Endothelial cell of umbilical vein (primary cell): ENCODE results near the gene UCHL1. TPM values are rescaled to one million over a fixed set of nuclear protein-coding genes. Genes with fewer than 3 reads are reported as not detected.

Experiments
- BruUV-seq: library from RNA; stranded (reverse); fragments of 400-500 nt; replicated peaks from 2 replicates; lab custom pipeline; 2021; lab: Mats Ljungman, UMichigan
- CTCF ChIA-PET: fragments of 300-600, 350-600 bp; sonication (Branson Sonifier 250); formaldehyde crosslinking; loops from one replicate; lab custom pipeline; 2021; ENCODE audit warnings: antibody characterized with exemption, inconsistent platforms; lab: Charles Lee
- POLR2A ChIA-PET: fragments of 300-600, 350-600 bp; sonication (Branson Sonifier 250); formaldehyde crosslinking; loops from one replicate; lab custom pipeline; 2021; ENCODE audit warnings: antibody characterized with exemption, inconsistent platforms; lab: Charles Lee
- DNase-seq: peaks from one replicate; pipeline ENCODE4 v3.0.0-alpha.2; 2011; ENCODE audit warnings: low read depth, low spot score
- FAIRE-seq: peaks from 2 replicates; lab custom pipeline; 2011; peaks lifted over from hg19 to GRCh38; lab: Jason Lieb, UNC
- H2AFZ ChIP-seq: 2 replicates; pipeline ENCODE4 v1.6.0; 2012; ENCODE audit warnings: low read depth, low read length, control low read depth, inconsistent platforms
- H3K27ac ChIP-seq: 2 replicates; pipeline ENCODE4 v1.5.1; 2011; ENCODE audit warnings: low read depth, mild to moderate bottlenecking, control low read depth, low read length, moderate library complexity; ENCODE audit not compliant: insufficient read depth
- H3K27me3 ChIP-seq, 2 experiments: 2 replicates each; pipeline versions ENCODE4 v1.6.0 to v1.6.1; 2011; ENCODE audit warnings: low read length in 2 of 2, mixed read lengths in 1 of 2; ENCODE audit not compliant: control insufficient read depth in 2 of 2, insufficient read depth in 2 of 2
- H3K36me3 ChIP-seq, 2 experiments: 2 replicates in 1 of 2; 3 replicates in 1 of 2; pipeline ENCODE4 v1.5.1; 2011; ENCODE audit warnings: low read length in 2 of 2, mild to moderate bottlenecking in 1 of 2, moderate library complexity in 1 of 2; ENCODE audit not compliant: control insufficient read depth in 2 of 2, insufficient read depth in 2 of 2; ENCODE audit errors: extremely low read depth in 1 of 2
- H3K4me1 ChIP-seq: 3 replicates; pipeline ENCODE4 v1.5.1; 2011; ENCODE audit warnings: mild to moderate bottlenecking, low read length; ENCODE audit not compliant: control insufficient read depth, insufficient read depth; ENCODE audit errors: extremely low read depth
- H3K4me2 ChIP-seq: 2 replicates; pipeline ENCODE4 v1.6.1; 2011; ENCODE audit warnings: low read length, control low read depth, mixed read lengths; ENCODE audit not compliant: insufficient read depth
- H3K4me3 ChIP-seq, 3 experiments: fragments of 200-600 bp in 1 of 3; sonication (generic), shearing (Covaris generic) in 1 of 3; replicated peaks in 1 of 3; 2 replicates each; pipeline ENCODE4 v1.5.1; 2011 to 2016; ENCODE audit warnings: control low read depth in 3 of 3, low read length in 3 of 3, mild to moderate bottlenecking in 2 of 3, inconsistent platforms in 1 of 3, low read depth in 1 of 3, moderate library complexity in 1 of 3; ENCODE audit not compliant: insufficient read depth in 1 of 3
- H3K79me2 ChIP-seq: 2 replicates; pipeline ENCODE4 v1.6.0; 2012; ENCODE audit warnings: low read length, inconsistent platforms; ENCODE audit not compliant: control insufficient read depth, insufficient read depth
- H3K9ac ChIP-seq: replicated peaks from 2 replicates; pipeline ENCODE3; 2011; ENCODE audit warnings: low read length, control low read depth; ENCODE audit not compliant: insufficient read depth; ENCODE audit errors: extremely low read depth
- H3K9me1 ChIP-seq: replicated peaks from 3 replicates; pipeline ENCODE4 v1.6.0; 2011; ENCODE audit warnings: mild to moderate bottlenecking, low read length; ENCODE audit not compliant: control insufficient read depth, insufficient read depth; ENCODE audit errors: extremely low read depth
- H3K9me3 ChIP-seq: replicated peaks from 2 replicates; pipeline ENCODE4 v1.5.1; 2012; ENCODE audit warnings: low read length, inconsistent platforms; ENCODE audit not compliant: control insufficient read depth, insufficient read depth
- H4K20me1 ChIP-seq: replicated peaks from 2 replicates; pipeline ENCODE3; 2011; ENCODE audit warnings: mild to moderate bottlenecking, low read length; ENCODE audit not compliant: control insufficient read depth, insufficient read depth; ENCODE audit errors: extremely low read depth
- CTCF ChIP-seq, 2 donors: IDR thresholded peaks; 1 replicate in 1 of 2; 2 replicates in 1 of 2; pipeline ENCODE4 v1.5.1; 2011; ENCODE audit warnings: low read length in 2 of 2, mild to moderate bottlenecking in 2 of 2, moderate library complexity in 2 of 2, control low read depth in 1 of 2, inconsistent platforms in 1 of 2, low read depth in 1 of 2; ENCODE audit not compliant: insufficient read depth in 1 of 2; ENCODE audit errors: extremely low read depth in 1 of 2
- EZH2 ChIP-seq: IDR thresholded peaks from 2 replicates; pipeline ENCODE4 v1.6.1; 2012; ENCODE audit warnings: borderline replicate concordance, low read depth, mild to moderate bottlenecking, moderate library complexity, low read length, inconsistent platforms; ENCODE audit not compliant: severe bottlenecking
- FOS ChIP-seq: IDR thresholded peaks from 2 replicates; pipeline ENCODE4 v1.6.1; 2011; ENCODE audit warnings: mild to moderate bottlenecking, low read length, moderate library complexity, borderline replicate concordance; ENCODE audit not compliant: insufficient read depth
- GATA2 ChIP-seq: IDR thresholded peaks from 2 replicates; pipeline ENCODE4 v1.7.0; 2011; ENCODE audit warnings: low read depth, mild to moderate bottlenecking, moderate library complexity, mixed read lengths, low read length; ENCODE audit not compliant: insufficient read length, insufficient read depth
- JUN ChIP-seq: IDR thresholded peaks from 2 replicates; pipeline ENCODE4 v1.6.1; 2011; ENCODE audit warnings: borderline replicate concordance, low read depth; ENCODE audit not compliant: insufficient read length, insufficient read depth
- MAX ChIP-seq: IDR thresholded peaks from 2 replicates; pipeline ENCODE4 v1.6.1; 2011; ENCODE audit not compliant: insufficient read depth, insufficient read length
- MYC ChIP-seq: IDR thresholded peaks from one replicate; pipeline ENCODE4 v1.6.1; 2011; ENCODE audit warnings: mild to moderate bottlenecking, low read depth, low read length
- POLR2A ChIP-seq: IDR thresholded peaks from 2 replicates; pipeline ENCODE4 v1.6.1; 2012; ENCODE audit warnings: low read depth, mild to moderate bottlenecking, control low read depth, low read length
- POLR2AphosphoS5 ChIP-seq: IDR thresholded peaks from 2 replicates; pipeline ENCODE4 v1.6.1; 2012; ENCODE audit warnings: low read depth, mild to moderate bottlenecking, control low read depth, low read length, moderate library complexity; ENCODE audit not compliant: insufficient read depth
- dilution Hi-C: fragments of 300-500 bp; cut with MboI; formaldehyde crosslinking; loops from one replicate; pipeline ENCODE4 v1.15.0; 2019; ENCODE audit warnings: low sequenced_read_pairs; ENCODE audit not compliant: extremely low pct_ligation_motif_present
- intact Hi-C: fragments of 100-400 bp; cut with micrococcal nuclease; formaldehyde crosslinking; loops from one replicate; pipeline ENCODE4 v1.10.0; 2022
- polyA plus RNA-seq, 4 experiments: library from polyadenylated mRNA; depleted of rRNA in 3 of 4; stranded (reverse) in 3 of 4; unstranded in 1 of 4; fragments of >200 nt; gene quantifications; 2 replicates each; pipeline versions ENCODE4 v1.2.1 to v1.2.3, GENCODE V29; 2011 to 2012; ENCODE audit warnings: missing spikeins in 1 of 4
- total RNA-seq: library from RNA; stranded (reverse); gene quantifications from 2 replicates; pipeline ENCODE4 v1.2.3, GENCODE V29; 2021

UCHL1 gene
- total and polyA plus RNA-seq, 2 donors (not counting 3 experiments of a cell fraction or from before 2014, with no cell fraction given), result 501 to 1,128 TPM

GRCh38 chr4:41268721-41269517 lies 12.2 kb downstream of the UCHL1 start:
- FAIRE-seq, result no peak
- no peak overlapping the region for H3K9ac ChIP-seq
- no peaks in the 10 kb centered on the region for H3K9me1 ChIP-seq
- no peaks in the 10 kb centered on the region for H3K4me1 ChIP-seq
- H4K20me1 ChIP-seq, result no peaks in the 10 kb centered on the region
- ChIA-PET POLR2A (no interaction called here), CTCF (interaction anchor here (1.2 kb wide), 1 partner anchor 10 kb away, joined by 3 read pairs; no protein-coding TSS in a partner anchor)
- H3K36me3 ChIP-seq, result peaks cover 3 to 8% of the 10 kb centered on the region in 2 experiments
- TF ChIP-seq GATA2, result no peak
- no peak for TF ChIP-seq MAX
- TF ChIP-seq MYC, result no peak
- no peak for TF ChIP-seq POLR2AphosphoS5
- no peak for TF ChIP-seq POLR2A
- TF ChIP-seq JUN, result no peak
- no peak for TF ChIP-seq CTCF (IDR thresholded peaks at IDR 0.05; ENCODE audit: extremely low read depth in 1 of 2, insufficient read depth in 1 of 2, low read depth in 1 of 2, low read length in 2 of 2)
- no peak for TF ChIP-seq EZH2
- TF ChIP-seq FOS, result no peak
- H3K4me3 ChIP-seq, result no peak overlapping the region
- no peaks in the 10 kb centered on the region for H3K79me2 ChIP-seq
- dilution Hi-C loops, result no loop called here
- BruUV-seq, result no TSS peak
- no peak overlapping the region for H3K4me2 ChIP-seq
- intact Hi-C loops, result no loop called here
- H3K27me3 ChIP-seq, result no peaks in the 10 kb centered on the region
- no peak overlapping the region for H2AFZ ChIP-seq
- H3K27ac ChIP-seq, result no peak overlapping the region
- H3K9me3 ChIP-seq, result no peaks in the 10 kb centered on the region
- DNase-seq, result no peak
